ENCODE results near the gene TSPAN14.

TSPAN14 gene

DNA sequence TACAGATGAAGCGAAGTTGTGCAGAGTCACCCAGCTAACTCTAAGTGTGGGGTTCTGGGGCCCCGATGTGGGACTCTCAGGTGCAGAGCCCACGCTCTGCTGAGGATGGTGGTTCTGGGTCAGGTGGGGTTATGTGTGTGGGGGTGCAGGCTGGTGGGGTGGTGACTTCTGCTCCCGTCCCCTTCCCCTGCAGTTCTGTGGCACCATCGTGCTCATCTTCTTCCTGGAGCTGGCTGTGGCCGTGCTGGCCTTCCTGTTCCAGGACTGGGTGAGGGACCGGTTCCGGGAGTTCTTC lies 54.9 kb downstream of the TSPAN14 start:
- no peak for DNase-seq

DNA sequence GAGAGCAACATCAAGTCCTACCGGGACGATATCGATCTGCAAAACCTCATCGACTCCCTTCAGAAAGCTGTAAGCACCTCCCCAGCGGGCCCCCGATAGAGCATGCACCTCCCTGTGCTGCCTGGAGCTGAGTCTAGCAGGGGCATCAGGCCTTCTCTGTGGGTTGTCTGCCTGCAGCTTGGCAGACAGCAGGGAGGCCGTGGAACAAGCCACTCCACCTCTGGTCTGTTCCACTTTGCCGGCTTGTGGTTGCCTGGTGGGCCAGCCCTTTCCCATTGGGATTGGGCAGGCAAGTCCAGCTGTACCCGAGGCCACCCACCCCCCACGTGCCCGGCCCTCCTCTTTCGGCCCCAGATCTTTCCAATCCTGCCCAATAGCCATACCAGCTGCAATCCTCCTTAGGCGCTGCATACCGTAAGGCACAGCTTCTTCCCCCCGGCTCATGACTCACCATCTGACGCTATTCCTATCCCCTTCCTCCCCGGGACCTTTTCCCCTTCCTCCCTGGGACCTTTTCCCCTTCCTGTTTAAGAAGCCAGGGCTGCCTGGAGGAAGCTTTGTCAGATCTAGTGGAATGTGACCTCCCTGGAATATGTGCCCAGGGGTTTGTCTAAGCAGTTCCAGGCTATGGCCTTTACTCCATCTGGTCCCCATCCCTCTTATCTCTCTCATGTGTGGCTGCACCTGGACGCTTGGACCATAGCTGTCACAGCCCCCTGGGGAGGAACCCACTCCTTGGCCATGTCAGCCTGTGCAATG lies 55.5 kb downstream of the TSPAN14 start:
- DNase-seq = no peak

- peak; percentile 11 for DNase-seq
Observed at GRCh38 chr10:80512031-80512526, 58.0 kb downstream of the TSPAN14 start.

DNA sequence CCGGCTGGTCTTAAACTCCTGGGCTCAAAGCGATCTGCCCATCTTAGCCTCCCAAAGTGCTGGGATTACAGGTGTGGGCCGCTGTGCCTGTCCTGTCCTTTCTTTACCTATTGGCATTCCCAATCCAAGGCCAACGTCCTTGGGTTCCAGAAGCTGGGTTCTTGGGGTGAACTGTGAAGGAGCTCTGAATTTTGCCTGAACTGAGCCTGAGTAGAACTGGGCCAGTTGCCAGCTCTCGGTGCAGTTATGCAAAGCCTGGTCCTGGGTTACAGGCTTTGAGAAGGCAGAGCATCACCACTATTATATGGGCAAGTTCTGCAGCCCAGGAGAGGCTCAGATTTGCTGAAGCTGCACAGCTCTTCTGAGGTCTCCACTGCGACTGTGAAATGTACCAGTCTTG lies 59.0 kb downstream of the TSPAN14 start:
- no peak for DNase-seq

GRCh38 chr10:80515511-80515910 lies 61.4 kb downstream of the TSPAN14 start:
- DNase-seq = no peak

DNA sequence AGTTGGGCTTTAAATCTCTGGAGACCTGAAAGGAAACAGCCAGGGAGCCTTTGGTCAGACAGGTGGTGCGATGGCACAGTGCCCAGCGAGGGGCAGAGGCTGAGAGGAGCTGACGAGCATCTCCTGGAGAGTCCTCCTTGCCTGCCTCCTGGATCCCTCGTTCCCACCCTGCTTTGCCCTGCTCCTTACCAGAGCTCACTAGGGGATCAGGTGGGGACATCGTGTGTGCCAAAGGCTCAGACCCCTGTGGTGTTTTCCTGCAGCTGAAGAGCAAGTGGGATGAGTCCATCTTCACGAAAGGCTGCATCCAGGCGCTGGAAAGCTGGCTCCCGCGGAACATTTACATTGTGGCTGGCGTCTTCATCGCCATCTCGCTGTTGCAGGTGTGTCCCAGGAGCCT lies 61.8 kb downstream of the TSPAN14 start:
- DNase-seq = no peak

- DNase-seq = no peak
Observed at GRCh38 chr10:80516506-80517075, 62.5 kb downstream of the TSPAN14 start.

DNA sequence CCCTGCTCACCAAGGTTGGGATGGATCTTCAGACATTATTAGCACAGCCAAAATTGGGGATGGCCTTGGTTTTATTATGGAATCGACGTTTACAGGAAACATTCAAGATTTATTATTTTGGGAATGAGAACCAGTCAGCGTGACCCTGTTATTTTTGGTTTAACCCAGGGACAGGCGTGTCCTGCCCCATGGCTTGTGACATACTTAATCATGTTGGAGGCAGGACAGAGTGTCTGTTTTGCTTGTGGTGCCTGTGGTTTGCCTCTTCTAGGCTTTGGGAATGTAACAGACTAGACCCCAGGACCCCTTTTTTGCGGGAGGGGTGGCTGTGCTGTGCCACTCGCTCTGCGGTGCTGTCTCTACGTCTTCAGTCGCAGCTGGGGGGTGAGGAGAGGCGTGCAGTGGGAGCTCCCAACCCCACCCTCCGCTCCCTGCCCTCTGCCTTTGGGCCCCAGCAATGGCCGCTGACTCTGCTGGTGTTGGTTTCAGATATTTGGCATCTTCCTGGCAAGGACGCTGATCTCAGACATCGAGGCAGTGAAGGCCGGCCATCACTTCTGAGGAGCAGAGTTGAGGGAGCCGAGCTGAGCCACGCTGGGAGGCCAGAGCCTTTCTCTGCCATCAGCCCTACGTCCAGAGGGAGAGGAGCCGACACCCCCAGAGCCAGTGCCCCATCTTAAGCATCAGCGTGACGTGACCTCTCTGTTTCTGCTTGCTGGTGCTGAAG lies 63.5 kb downstream of the TSPAN14 start:
- DNase-seq = no peak

GRCh38 chr10:80518143-80518806 lies 64.2 kb downstream of the TSPAN14 start:
- no peak for DNase-seq

DNA sequence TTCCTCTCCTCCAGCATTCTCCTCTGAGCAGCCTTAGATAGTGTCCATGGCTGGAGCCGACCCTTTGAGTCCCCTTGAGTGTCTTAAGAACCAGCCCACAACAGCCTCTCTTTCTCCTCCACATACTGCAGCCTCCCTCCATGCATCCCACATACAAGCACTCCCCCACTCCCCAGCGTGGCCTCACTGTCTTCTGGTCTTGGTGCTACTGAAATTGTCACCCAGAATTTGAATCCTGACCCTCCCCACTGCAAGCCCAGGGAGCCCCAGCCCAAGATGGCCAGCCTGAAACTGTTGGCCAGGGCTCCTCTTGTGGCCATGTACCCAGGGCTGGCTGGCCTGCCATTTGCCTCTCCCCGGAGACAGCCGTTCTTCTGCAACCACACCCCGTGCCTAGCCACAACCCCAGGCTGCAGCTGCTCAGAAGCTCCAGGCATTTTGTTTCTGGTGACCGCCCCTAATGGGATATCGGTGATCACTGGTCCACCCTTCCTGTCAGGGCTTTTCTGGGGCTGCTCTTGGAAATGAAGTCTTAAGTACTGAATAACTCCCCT lies 64.8 kb downstream of the TSPAN14 start:
- DNase-seq = no peak

DNA sequence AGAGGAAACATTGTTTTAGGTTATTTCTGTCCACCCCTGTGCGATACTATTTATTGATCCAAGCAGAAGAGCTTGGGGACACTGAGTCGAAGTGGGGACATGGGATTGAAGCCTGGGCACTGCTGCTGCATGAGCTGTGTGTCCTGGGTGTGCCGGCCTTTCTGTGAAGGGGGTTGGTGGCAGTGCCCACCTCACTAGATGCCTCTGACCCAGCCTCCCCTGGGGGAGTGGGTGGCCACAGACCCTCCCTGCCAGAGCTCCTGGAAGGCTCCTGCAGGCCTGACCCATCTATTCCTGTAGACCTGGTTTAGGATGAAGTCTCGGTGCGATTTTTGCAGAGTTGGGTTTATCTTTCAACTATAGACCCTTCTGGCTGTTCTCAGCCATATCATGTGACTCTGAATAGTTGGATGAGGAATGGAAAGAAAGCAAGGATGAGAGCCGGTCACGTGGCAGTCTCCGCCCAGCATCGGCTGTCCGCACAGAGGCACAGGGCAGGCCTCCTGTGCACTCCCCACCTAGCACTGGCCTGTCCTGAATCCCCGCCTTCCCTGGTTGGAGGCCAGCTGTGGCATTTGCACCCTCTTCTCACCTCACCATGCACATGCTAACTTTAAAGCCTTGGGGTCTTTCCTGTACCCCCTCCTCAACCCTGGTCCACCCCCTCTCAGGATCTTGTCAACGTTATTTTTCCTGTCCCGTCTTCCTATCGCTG lies 66.0 kb downstream of the TSPAN14 start:
- DNase-seq = no peak

DNA sequence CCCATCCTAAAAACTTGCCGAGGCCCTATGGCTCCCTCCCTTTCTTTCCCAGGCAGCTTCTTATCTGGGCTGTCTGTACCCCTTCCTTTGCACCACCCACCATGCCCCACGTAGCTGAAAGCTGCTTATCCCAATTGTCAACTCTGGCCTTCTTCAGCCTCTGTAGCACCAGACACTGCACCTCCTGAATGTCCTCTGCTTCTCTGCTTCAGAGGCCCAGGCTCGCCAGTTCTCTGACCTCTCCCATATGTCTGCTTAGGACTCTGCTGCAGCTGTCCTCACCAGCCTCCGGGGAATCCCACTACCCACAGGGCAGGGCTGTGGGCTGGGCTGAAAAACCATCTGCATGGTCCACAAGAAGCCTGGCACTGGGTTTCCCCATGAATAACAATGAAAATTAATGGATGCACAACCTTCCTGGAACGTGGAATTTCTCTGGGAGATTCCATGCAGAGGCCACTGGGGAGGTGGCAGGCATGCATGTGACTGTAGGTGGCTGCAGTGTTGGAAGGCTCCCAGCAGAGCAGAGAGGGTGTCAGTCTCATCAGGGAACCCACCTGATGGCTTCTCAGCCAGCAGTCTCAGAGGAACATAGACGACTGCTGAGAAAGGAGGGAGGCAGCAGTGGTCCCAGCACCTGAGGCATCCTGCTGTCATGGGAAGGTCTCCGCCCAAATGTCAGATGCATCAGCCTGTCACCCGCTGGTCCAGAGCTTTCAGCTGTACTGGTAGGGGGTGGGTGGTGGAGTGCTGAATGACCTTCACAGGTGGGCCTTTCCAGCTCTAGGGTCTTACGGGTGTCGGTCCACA lies 66.8 kb downstream of the TSPAN14 start:
- DNase-seq = no peak

- no peak for DNase-seq
Observed at GRCh38 chr10:80522756-80523363, 68.8 kb downstream of the TSPAN14 start.

DNA sequence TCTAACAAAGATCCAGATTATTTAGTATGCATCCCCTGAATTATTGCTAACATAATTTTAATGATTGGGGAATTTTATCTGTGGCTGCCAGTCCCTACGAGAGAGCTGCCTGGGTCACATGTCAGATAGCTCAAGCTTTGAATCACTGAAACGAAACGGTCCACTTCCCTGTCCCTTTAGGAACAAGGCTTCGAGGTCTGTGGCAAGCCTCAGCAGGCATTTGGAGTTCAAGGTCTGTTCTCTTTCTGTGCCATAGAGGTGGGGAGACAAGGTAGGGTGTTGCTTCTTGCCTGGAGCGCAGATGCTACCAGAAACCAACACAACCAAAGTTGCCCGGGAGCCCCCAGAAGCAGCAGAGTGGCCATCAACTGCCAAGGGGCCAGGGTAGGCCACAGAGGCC lies 69.7 kb downstream of the TSPAN14 start:
- DNase-seq = no peak

DNA sequence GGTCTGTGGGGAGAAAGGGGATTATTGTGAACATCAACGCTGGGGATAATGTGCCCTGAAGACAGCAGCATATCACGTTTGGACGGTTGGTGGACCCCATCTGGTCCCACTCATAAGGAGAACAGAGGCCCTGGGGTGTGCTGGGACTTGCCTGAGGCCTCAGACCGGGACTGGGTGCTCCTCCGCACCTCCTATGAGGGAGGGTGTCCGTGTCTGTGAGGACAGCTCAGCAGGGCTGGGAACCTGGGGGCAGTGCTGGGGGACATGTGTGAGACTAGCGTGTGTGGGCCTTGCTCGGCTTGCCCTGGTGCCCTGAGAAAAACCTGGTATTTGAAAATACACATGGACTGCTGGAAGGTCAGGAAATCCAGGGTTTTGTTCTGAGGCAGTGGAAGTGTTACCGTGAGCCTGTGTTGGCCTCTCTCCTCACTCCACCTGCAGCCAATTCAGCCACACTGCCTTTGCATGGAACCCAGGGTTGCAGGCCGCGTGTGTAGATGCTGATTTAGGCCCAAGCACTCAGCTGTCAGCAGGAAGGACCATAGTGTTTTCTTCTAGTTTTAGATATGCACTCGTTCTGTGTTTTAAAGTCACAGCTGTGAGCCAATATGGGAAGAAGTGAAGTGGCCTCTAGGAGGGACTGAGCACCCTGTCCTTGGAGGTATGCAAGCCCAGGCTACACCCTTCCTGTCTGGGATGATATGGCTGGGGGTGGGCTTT lies 70.2 kb downstream of the TSPAN14 start:
- no peak for DNase-seq

GRCh38 chr10:80526218-80526617 lies 72.1 kb downstream of the TSPAN14 start:
- no peak for DNase-seq

- no peak for DNase-seq
Observed at GRCh38 chr10:80526742-80527141, 72.6 kb downstream of the TSPAN14 start.

DNA sequence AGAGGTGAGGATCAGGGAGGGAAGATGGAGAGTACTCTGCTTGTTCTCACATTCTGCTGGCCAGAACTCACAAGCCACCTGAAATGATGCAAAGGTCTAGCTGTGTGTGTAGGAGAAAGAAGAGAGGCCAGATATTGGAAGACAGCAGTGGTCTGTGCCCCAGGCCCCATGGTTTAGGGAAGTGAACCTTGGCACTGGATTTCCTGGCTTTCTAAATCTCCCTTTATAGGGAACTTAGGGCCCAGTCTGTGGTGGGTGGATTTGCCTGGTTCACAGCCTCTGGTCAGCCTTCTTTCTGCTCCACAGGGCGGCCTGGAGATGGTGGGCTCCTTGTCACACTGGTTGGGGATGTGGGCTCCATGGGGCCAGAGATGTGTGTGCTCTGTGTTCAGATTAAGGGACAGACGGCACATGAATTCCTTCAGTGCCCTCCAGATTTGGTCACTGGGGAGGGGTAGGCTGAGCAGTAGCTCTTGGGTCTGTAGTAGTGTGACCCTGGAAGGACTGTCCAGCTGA lies 74.1 kb downstream of the TSPAN14 start:
- no peak for DNase-seq

DNA sequence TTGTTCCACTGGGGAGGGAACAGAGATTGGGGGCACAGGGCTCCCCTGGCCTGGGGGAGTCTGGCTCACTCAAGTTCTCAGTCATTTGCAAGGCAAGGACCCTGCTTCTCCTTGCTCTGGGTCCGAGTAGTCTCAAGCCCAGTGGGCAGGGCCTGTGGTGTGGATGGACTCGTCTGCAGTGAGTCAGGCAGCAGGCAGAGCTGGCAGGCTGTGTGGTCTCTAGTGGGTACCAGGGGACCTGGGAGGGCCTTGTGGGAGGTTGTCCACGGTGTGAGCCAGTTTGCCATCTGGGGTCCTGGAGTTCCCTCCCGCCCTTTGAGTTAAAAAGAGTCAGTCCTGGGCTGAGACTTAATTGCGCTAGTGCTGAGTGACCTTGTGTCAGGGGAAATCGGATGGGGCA lies 74.8 kb downstream of the TSPAN14 start:
- no peak for DNase-seq

- no peak for DNase-seq
Observed at GRCh38 chr10:80529604-80530003, 75.5 kb downstream of the TSPAN14 start.

All from NCI-H146 (cell line).